DND-41 (cell line): ENCODE measurements around the gene SLC8B1.

Source experiments
- CTCF ChIP-seq: IDR thresholded peaks from 2 replicates; pipeline ENCODE4 v1.5.1; 2012; ENCODE audit warnings: borderline replicate concordance, low read length, moderate library complexity, mild to moderate bottlenecking; ENCODE audit not compliant: poor library complexity, severe bottlenecking; ENCODE audit errors: extremely low read depth
- EZH2 ChIP-seq: IDR thresholded peaks from 3 replicates; pipeline ENCODE4 v1.6.1; 2012; ENCODE audit warnings: borderline replicate concordance, low read depth, mild to moderate bottlenecking, moderate library complexity, low read length, inconsistent platforms; ENCODE audit not compliant: severe bottlenecking

GRCh38 chr12:113298861-113299545 is 35.9 kb downstream of the SLC8B1 start:
- no peak for TF ChIP-seq CTCF
- no peak for TF ChIP-seq EZH2
